Measurements from ENCODE around the gene WDR62. TPM values are rescaled to one million over a fixed set of nuclear protein-coding genes. Genes with fewer than 3 reads are reported as not detected.

The WDR62 gene
- polyA plus RNA-seq, 1 donor (not counting 4 experiments of a cell fraction or from before 2014, with no cell fraction given) = 2.3 TPM

DNA sequence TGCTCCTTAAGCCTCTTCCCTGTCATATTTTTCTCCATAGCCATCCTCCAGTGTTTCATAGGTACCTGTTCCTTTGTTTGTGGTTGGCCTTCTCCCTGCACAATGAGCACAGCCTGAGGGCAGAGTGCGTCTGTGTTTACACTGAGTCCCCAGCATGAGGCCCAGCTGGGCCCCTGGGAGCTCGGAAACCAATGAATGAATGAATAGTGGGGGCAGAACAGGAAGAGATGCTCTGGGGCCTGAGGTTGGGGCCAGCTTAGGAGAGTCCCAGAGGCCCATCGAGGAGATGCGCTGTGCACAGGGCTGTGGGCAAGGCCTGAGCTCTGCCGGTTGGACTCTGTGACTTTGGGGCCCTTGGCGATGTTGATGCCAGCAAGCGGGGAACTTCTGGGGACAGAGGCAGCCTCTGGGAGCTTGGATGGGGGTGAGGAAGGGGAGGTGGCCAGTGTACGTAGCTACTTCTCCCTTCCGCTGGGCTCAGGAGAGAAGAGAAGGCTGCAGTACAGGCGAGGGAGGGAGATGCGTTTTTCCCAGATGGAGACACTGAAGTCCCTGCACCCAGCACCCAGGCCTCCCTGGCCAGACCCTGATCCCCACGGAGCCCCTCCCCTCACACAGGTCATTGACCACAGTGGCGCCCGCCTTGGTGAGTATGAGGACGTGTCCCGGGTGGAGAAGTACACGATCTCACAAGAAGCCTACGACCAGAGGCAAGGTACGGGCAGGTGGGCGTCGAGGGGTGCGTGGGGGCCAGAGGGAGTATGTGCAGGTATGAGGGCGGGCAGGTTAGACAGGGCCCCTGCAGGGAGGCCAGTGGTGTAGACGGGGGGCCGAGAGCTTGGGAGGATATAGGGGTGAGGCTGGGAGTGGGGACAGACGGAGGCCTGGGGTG lies 65.6 kb downstream of the WDR62 start:
- H3K27ac ChIP-seq (ENCODE audit: control insufficient read depth, insufficient read depth, low read length) = no peak overlapping the region
- H3K36me3 ChIP-seq (ENCODE audit: control insufficient read depth in 2 of 2, extremely low read depth in 1 of 2, insufficient read depth in 2 of 2, low read length in 2 of 2) = peaks cover 18 to 29% of the 10 kb centered on the region in 2 experiments
- no peak for DNase-seq (ENCODE audit: low read depth, low spot score)
- H3K79me2 ChIP-seq (ENCODE audit: control insufficient read depth, insufficient read depth, low read length) = peaks cover 10% of the 10 kb centered on the region
- FAIRE-seq = no peak
- H3K9me3 ChIP-seq (ENCODE audit: control insufficient read depth, low read depth, low read length) = no peaks in the 10 kb centered on the region
- H2AFZ ChIP-seq (ENCODE audit: control insufficient read depth, low read length) = no peak overlapping the region
- H4K20me1 ChIP-seq (ENCODE audit: control insufficient read depth, extremely low read depth, insufficient read depth, low read length) = no peaks in the 10 kb centered on the region
- no peaks in the 10 kb centered on the region for H3K27me3 ChIP-seq (ENCODE audit: control insufficient read depth, extremely low read depth, insufficient read depth, low read length)
- no peak overlapping the region for H3K4me3 ChIP-seq (ENCODE audit: control insufficient read depth in 2 of 3, extremely low read depth in 1 of 3, insufficient read depth in 2 of 3, low read depth in 1 of 3, low read length in 3 of 3)
- dilution Hi-C loops (cut with MboI; ENCODE audit: extremely low pct_ligation_motif_present, low sequenced_read_pairs) = no loop called here
- H3K4me2 ChIP-seq (ENCODE audit: control insufficient read depth, extremely low read depth, insufficient read depth, low read depth, low read length) = no peak overlapping the region
- no peaks in the 10 kb centered on the region for H3K9me1 ChIP-seq (ENCODE audit: control insufficient read depth, extremely low read depth, insufficient read depth, low read length)
- no peak for TF ChIP-seq EZH2 (IDR thresholded peaks at IDR 0.05; ENCODE audit: low read length)
- TF ChIP-seq, protein P1, sequence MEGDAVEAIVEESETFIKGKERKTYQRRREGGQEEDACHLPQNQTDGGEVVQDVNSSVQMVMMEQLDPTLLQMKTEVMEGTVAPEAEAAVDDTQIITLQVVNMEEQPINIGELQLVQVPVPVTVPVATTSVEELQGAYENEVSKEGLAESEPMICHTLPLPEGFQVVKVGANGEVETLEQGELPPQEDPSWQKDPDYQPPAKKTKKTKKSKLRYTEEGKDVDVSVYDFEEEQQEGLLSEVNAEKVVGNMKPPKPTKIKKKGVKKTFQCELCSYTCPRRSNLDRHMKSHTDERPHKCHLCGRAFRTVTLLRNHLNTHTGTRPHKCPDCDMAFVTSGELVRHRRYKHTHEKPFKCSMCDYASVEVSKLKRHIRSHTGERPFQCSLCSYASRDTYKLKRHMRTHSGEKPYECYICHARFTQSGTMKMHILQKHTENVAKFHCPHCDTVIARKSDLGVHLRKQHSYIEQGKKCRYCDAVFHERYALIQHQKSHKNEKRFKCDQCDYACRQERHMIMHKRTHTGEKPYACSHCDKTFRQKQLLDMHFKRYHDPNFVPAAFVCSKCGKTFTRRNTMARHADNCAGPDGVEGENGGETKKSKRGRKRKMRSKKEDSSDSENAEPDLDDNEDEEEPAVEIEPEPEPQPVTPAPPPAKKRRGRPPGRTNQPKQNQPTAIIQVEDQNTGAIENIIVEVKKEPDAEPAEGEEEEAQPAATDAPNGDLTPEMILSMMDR (optimal IDR thresholded peaks at IDR 0.05 in 1 of 3, IDR thresholded peaks at IDR 0.05 in 1 of 3, conservative IDR thresholded peaks at IDR 0.05 in 1 of 3; ENCODE audit: extremely low read depth in 1 of 3, insufficient read depth in 2 of 3, low read length in 3 of 3) = no peak
- H3K9ac ChIP-seq (ENCODE audit: control insufficient read depth, extremely low read depth, insufficient read depth, low read length) = no peak overlapping the region
- peaks cover 8% of the 10 kb centered on the region for H3K4me1 ChIP-seq (ENCODE audit: control insufficient read depth, extremely low read depth, insufficient read depth, low read length)

DNA sequence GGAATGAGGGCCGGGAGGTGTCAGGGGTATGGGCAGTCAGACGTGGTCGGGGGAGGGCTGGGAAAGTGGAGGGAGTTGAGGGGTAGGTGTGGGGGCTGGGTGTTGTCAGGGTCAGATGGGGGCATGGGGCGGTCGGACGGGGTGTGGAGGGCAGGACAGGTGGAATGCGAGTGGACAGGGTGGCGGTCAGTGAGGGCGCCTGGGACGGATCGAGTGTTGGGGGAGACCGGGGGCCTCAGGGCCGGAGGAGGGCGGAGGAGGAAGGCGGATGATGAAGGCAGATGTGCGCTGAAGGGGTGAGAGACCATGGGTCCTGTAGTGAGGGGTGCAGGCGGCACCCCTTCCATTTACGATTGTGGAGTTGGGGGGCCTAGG lies 66.3 kb downstream of the WDR62 start:
- dilution Hi-C loops (cut with MboI; ENCODE audit: extremely low pct_ligation_motif_present, low sequenced_read_pairs) = no loop called here
- Histone ChIP-seq H2AFZ (ENCODE audit: control insufficient read depth, low read length) (no peak overlapping the region), H4K20me1 (ENCODE audit: control insufficient read depth, extremely low read depth, insufficient read depth, low read length) (no peaks in the 10 kb centered on the region), H3K36me3 (ENCODE audit: control insufficient read depth in 2 of 2, extremely low read depth in 1 of 2, insufficient read depth in 2 of 2, low read length in 2 of 2) (peaks cover 23 to 32% of the 10 kb centered on the region in 2 experiments), H3K9me3 (ENCODE audit: control insufficient read depth, low read depth, low read length) (no peaks in the 10 kb centered on the region), H3K27ac (ENCODE audit: control insufficient read depth, insufficient read depth, low read length) (no peak overlapping the region), H3K4me2 (ENCODE audit: control insufficient read depth, extremely low read depth, insufficient read depth, low read depth, low read length) (no peak overlapping the region), H3K79me2 (ENCODE audit: control insufficient read depth, insufficient read depth, low read length) (peaks cover 9% of the 10 kb centered on the region), H3K9me1 (ENCODE audit: control insufficient read depth, extremely low read depth, insufficient read depth, low read length) (no peaks in the 10 kb centered on the region), H3K9ac (ENCODE audit: control insufficient read depth, extremely low read depth, insufficient read depth, low read length) (no peak overlapping the region), H3K4me1 (ENCODE audit: control insufficient read depth, extremely low read depth, insufficient read depth, low read length) (peaks cover 5% of the 10 kb centered on the region), H3K4me3 (ENCODE audit: control insufficient read depth in 2 of 3, extremely low read depth in 1 of 3, insufficient read depth in 2 of 3, low read depth in 1 of 3, low read length in 3 of 3) (no peak overlapping the region), H3K27me3 (ENCODE audit: control insufficient read depth, extremely low read depth, insufficient read depth, low read length) (no peaks in the 10 kb centered on the region)
- no peak for DNase-seq (ENCODE audit: low read depth, low spot score)
- FAIRE-seq = no peak
- TF ChIP-seq EZH2 (IDR thresholded peaks at IDR 0.05; ENCODE audit: low read length) = no peak
- TF ChIP-seq, protein P1 (optimal IDR thresholded peaks at IDR 0.05 in 1 of 3, IDR thresholded peaks at IDR 0.05 in 1 of 3, conservative IDR thresholded peaks at IDR 0.05 in 1 of 3; ENCODE audit: extremely low read depth in 1 of 3, insufficient read depth in 2 of 3, low read length in 3 of 3) = no peak
